Vagina (tissue), 2 donors: ENCODE measurements around the gene PLXNA1. TPM values are rescaled to one million over a fixed set of nuclear protein-coding genes. Genes with fewer than 3 reads are reported as not detected.

Experiments
- DNase-seq, 2 donors: peaks; one replicate each; pipeline ENCODE4 v3.0.0-alpha.2; 2017; ENCODE audit errors: extremely low spot score in 2 of 2
- H3K27ac ChIP-seq: fragments of 200-600 bp; sonication (generic); one replicate; pipeline ENCODE4 v1.5.1; 2019
- H3K27me3 ChIP-seq: fragments of 200-600 bp; sonication (generic); one replicate; pipeline ENCODE4 v1.5.1; 2019
- H3K36me3 ChIP-seq, 2 donors: fragments of 200-600 bp; sonication (generic); one replicate each; pipeline ENCODE4 v1.5.1; 2017 to 2019
- H3K4me1 ChIP-seq: fragments of 200-600 bp; sonication (generic); one replicate; pipeline ENCODE4 v1.5.1; 2019
- H3K4me3 ChIP-seq, 2 donors: fragments of 200-600 bp; sonication (generic); 1 replicate in 1 of 2; 2 replicates in 1 of 2; pipeline ENCODE4 v1.5.1; 2016 to 2019
- H3K9me3 ChIP-seq: fragments of 200-600 bp; sonication (generic); one replicate; pipeline ENCODE4 v1.5.1; 2019
- CTCF ChIP-seq, 3 experiments: fragments of 450-650 bp in 2 of 3; fragments of 200-600 bp in 1 of 3; sonication (generic) in 1 of 3; IDR thresholded peaks; one replicate each; pipeline ENCODE4 v1.5.1; 2017 to 2019; ENCODE audit warnings: antibody characterized with exemption in 3 of 3, mild to moderate bottlenecking in 2 of 3, moderate library complexity in 2 of 3
- POLR2A ChIP-seq, 2 donors: fragments of 450-650 bp; IDR thresholded peaks; one replicate each; pipeline ENCODE4 v1.6.1; 2017; ENCODE audit warnings: antibody characterized with exemption in 2 of 2, mild to moderate bottlenecking in 2 of 2, moderate library complexity in 2 of 2
- POLR2AphosphoS5 ChIP-seq, 2 donors: sonication (generic); formaldehyde crosslinking; IDR thresholded peaks; one replicate each; pipeline ENCODE4 v1.9.0; 2017; ENCODE audit warnings: antibody characterized with exemption in 2 of 2, mild to moderate bottlenecking in 2 of 2, low read depth in 1 of 2; ENCODE audit not compliant: insufficient read depth in 1 of 2
- intact Hi-C: fragments of 100-400 bp; cut with DNase I; formaldehyde crosslinking; loops from one replicate; pipeline ENCODE4 v1.15.1; 2023
- total RNA-seq: library from RNA; depleted of rRNA; stranded (reverse); fragments of >200 nt; gene quantifications from one replicate; pipeline ENCODE4 v1.2.3, GENCODE V29; 2016

PLXNA1 gene
- total RNA-seq, 1 donor from 2014 or later, result 31.4 TPM

GRCh38 chr3:127008236-127008635 lies 25.3 kb downstream of the PLXNA1 start:
- peaks cover 4 to 15% of the 10 kb centered on the region in 2 donors for H3K36me3 ChIP-seq
- no peak for DNase-seq
- intact Hi-C loops, result loop anchor here (5.0 kb wide), 1 partner anchor 444 kb away; no protein-coding TSS in a partner anchor

GRCh38 chr3:127009531-127009930 lies 26.6 kb downstream of the PLXNA1 start:
- Histone ChIP-seq H3K4me3 (no peak overlapping the region), H3K4me1 (peaks cover 2% of the 10 kb centered on the region), H3K27ac (no peak overlapping the region), H3K27me3 (no peaks in the 10 kb centered on the region), H3K36me3 (peaks cover 4 to 26% of the 10 kb centered on the region in 2 donors), H3K9me3 (no peaks in the 10 kb centered on the region)
- TF ChIP-seq CTCF (IDR thresholded peaks at IDR 0.05) (no peak), POLR2AphosphoS5 (IDR thresholded peaks at IDR 0.05; ENCODE audit: insufficient read depth in 1 of 2, low read depth in 1 of 2) (no peak), POLR2A (IDR thresholded peaks at IDR 0.05) (no peak)
- intact Hi-C loops, result loop anchor here (5.0 kb wide), 1 partner anchor 443 kb away; no protein-coding TSS in a partner anchor
- DNase-seq, result no peak

More at GRCh38 chr3:127008236-127008635, 25.3 kb downstream of the PLXNA1 start:
- Histone ChIP-seq H3K4me1 (peaks cover 15% of the 10 kb centered on the region), H3K9me3 (no peaks in the 10 kb centered on the region), H3K4me3 (no peak overlapping the region), H3K27me3 (no peaks in the 10 kb centered on the region), H3K27ac (no peak overlapping the region)
- no peak for TF ChIP-seq CTCF (IDR thresholded peaks at IDR 0.05)
- no peak for TF ChIP-seq POLR2A (IDR thresholded peaks at IDR 0.05)
- TF ChIP-seq POLR2AphosphoS5 (IDR thresholded peaks at IDR 0.05; ENCODE audit: insufficient read depth in 1 of 2, low read depth in 1 of 2), result no peak

- intact Hi-C loops, result no loop called here
- TF ChIP-seq CTCF (IDR thresholded peaks at IDR 0.05) (no peak), POLR2AphosphoS5 (IDR thresholded peaks at IDR 0.05; ENCODE audit: insufficient read depth in 1 of 2, low read depth in 1 of 2) (no peak), POLR2A (IDR thresholded peaks at IDR 0.05) (no peak)
- Histone ChIP-seq H3K9me3 (no peaks in the 10 kb centered on the region), H3K4me3 (no peak overlapping the region), H3K36me3 (peaks cover 4 to 29% of the 10 kb centered on the region in 2 donors), H3K27me3 (no peaks in the 10 kb centered on the region), H3K27ac (no peak overlapping the region), H3K4me1 (no peaks in the 10 kb centered on the region)
- DNase-seq, result no peak
These were observed 28.5 kb downstream of the PLXNA1 start for GRCh38 chr3:127011270-127011992.

GRCh38 chr3:127012091-127012490 lies 29.2 kb downstream of the PLXNA1 start:
- H3K27me3 ChIP-seq, result no peaks in the 10 kb centered on the region
- no peak for DNase-seq
- no peak for TF ChIP-seq CTCF (IDR thresholded peaks at IDR 0.05)
- no peak for TF ChIP-seq POLR2A (IDR thresholded peaks at IDR 0.05)
- no peak for TF ChIP-seq POLR2AphosphoS5 (IDR thresholded peaks at IDR 0.05; ENCODE audit: insufficient read depth in 1 of 2, low read depth in 1 of 2)
- no peak overlapping the region for H3K4me3 ChIP-seq
- H3K9me3 ChIP-seq, result no peaks in the 10 kb centered on the region
- H3K4me1 ChIP-seq, result no peaks in the 10 kb centered on the region
- H3K27ac ChIP-seq, result no peak overlapping the region
- H3K36me3 ChIP-seq, result peaks cover 4 to 36% of the 10 kb centered on the region in 2 donors
- intact Hi-C loops, result no loop called here

GRCh38 chr3:127013181-127013580 lies 30.3 kb downstream of the PLXNA1 start:
- Histone ChIP-seq H3K4me3 (no peak overlapping the region), H3K4me1 (no peaks in the 10 kb centered on the region), H3K27me3 (no peaks in the 10 kb centered on the region), H3K9me3 (no peaks in the 10 kb centered on the region), H3K27ac (no peak overlapping the region), H3K36me3 (peaks cover 4 to 41% of the 10 kb centered on the region in 2 donors)
- no peak for DNase-seq
- intact Hi-C loops, result no loop called here
- no peak for TF ChIP-seq CTCF (IDR thresholded peaks at IDR 0.05)
- no peak for TF ChIP-seq POLR2AphosphoS5 (IDR thresholded peaks at IDR 0.05; ENCODE audit: insufficient read depth in 1 of 2, low read depth in 1 of 2)
- TF ChIP-seq POLR2A (IDR thresholded peaks at IDR 0.05), result no peak
